Measurements from ENCODE around the gene MAGED1.

- TF ChIP-seq CTCF (IDR thresholded peaks at IDR 0.05; ENCODE audit: low read depth, low read length, poor library complexity, severe bottlenecking) (peak; percentile 51), EZH2phosphoT487 (IDR thresholded peaks at IDR 0.05; ENCODE audit: borderline replicate concordance, low read length) (no peak)
Measured at GRCh38 chrX:51860679-51861078, 32.7 kb upstream of the MAGED1 start.
